Upper lobe of right lung (tissue), 1 donor: ENCODE results near the gene IPO9. TPM values are rescaled to one million over a fixed set of nuclear protein-coding genes. Genes with fewer than 3 reads are reported as not detected.

Experiments
- ATAC-seq: fragments of 200-7000 bp; cut with Tn5 transposase; one replicate; pipeline ENCODE4 v1.9.1; 2020; ENCODE audit warnings: mild to moderate bottlenecking, moderate library complexity
- DNase-seq: peaks from one replicate; pipeline ENCODE4 v3.0.0-alpha.2; 2020
- H3K27ac ChIP-seq: fragments of 200-600 bp; one replicate; pipeline ENCODE4 v1.8.0; 2022
- H3K27me3 ChIP-seq: fragments of 200-600 bp; one replicate; pipeline ENCODE4 v1.8.0; 2022; ENCODE audit warnings: mild to moderate bottlenecking
- H3K36me3 ChIP-seq: fragments of 200-600 bp; one replicate; pipeline ENCODE4 v1.8.0; 2022
- H3K4me1 ChIP-seq: fragments of 200-600 bp; one replicate; pipeline ENCODE4 v1.8.0; 2022
- H3K4me3 ChIP-seq: fragments of 200-600 bp; one replicate; pipeline ENCODE4 v1.8.0; 2022; ENCODE audit warnings: mild to moderate bottlenecking
- H3K9me3 ChIP-seq: fragments of 200-600 bp; one replicate; pipeline ENCODE4 v1.8.0; 2022
- CTCF ChIP-seq: fragments of 200-600 bp; IDR thresholded peaks from one replicate; pipeline ENCODE4 v1.8.0; 2022; ENCODE audit warnings: antibody characterized with exemption
- intact Hi-C: fragments of 100-400 bp; cut with DNase I; formaldehyde crosslinking; loops from one replicate; pipeline ENCODE4 v1.11.0; 2022
- total RNA-seq: library from RNA; stranded (reverse); fragmentation: NEBNext Ultra II Directional; extraction: Animal tissue kit (Norgen Biotek cat#: 25700); gene quantifications from one replicate; pipeline ENCODE4 v1.2.1, GENCODE V29; 2021
- donor health status: DM: no; HTN: yes; CAD: no; lungs with severe emphysema.

Gene IPO9
- total RNA-seq, 1 donor from 2014 or later, result 44.5 TPM

GRCh38 chr1:201795066-201795465 lies 33.9 kb upstream of the IPO9 start:
- ATAC-seq, result no peak
- intact Hi-C loops, result no loop called here
- Histone ChIP-seq H3K27me3 (no peaks in the 10 kb centered on the region), H3K4me3 (no peak overlapping the region), H3K9me3 (no peaks in the 10 kb centered on the region), H3K4me1 (peaks cover 30% of the 10 kb centered on the region), H3K36me3 (peaks cover 22% of the 10 kb centered on the region), H3K27ac (no peak overlapping the region)
- no peak for DNase-seq
- TF ChIP-seq CTCF, result peak; percentile 37

GRCh38 chr1:201800246-201800645 lies 28.7 kb upstream of the IPO9 start:
- no peak for ATAC-seq
- H3K36me3 ChIP-seq, result peaks cover 24% of the 10 kb centered on the region
- H3K4me3 ChIP-seq, result no peak overlapping the region
- intact Hi-C loops, result no loop called here
- no peak overlapping the region for H3K27ac ChIP-seq
- no peaks in the 10 kb centered on the region for H3K4me1 ChIP-seq
- H3K9me3 ChIP-seq, result no peaks in the 10 kb centered on the region
- no peak for TF ChIP-seq CTCF
- DNase-seq, result no peak
- H3K27me3 ChIP-seq, result no peaks in the 10 kb centered on the region

- intact Hi-C loops, result no loop called here
- Histone ChIP-seq H3K9me3 (no peaks in the 10 kb centered on the region), H3K27me3 (no peaks in the 10 kb centered on the region), H3K36me3 (peaks cover 59% of the 10 kb centered on the region), H3K4me1 (no peaks in the 10 kb centered on the region), H3K27ac (no peak overlapping the region), H3K4me3 (no peak overlapping the region)
- TF ChIP-seq CTCF, result no peak
- no peak for DNase-seq
- ATAC-seq, result no peak
Measured at GRCh38 chr1:201806801-201807200, 22.2 kb upstream of the IPO9 start.

GRCh38 chr1:201807958-201808632 lies 20.9 kb upstream of the IPO9 start:
- no peak overlapping the region for H3K4me3 ChIP-seq
- no peak for DNase-seq
- H3K4me1 ChIP-seq, result no peaks in the 10 kb centered on the region
- H3K27ac ChIP-seq, result no peak overlapping the region
- ATAC-seq, result no peak
- intact Hi-C loops, result no loop called here
- H3K36me3 ChIP-seq, result peaks cover 72% of the 10 kb centered on the region
- TF ChIP-seq CTCF, result no peak
- H3K27me3 ChIP-seq, result no peaks in the 10 kb centered on the region
- H3K9me3 ChIP-seq, result no peaks in the 10 kb centered on the region

- Histone ChIP-seq H3K27ac (no peak overlapping the region), H3K36me3 (peaks cover 74% of the 10 kb centered on the region), H3K4me3 (no peak overlapping the region), H3K27me3 (no peaks in the 10 kb centered on the region), H3K4me1 (no peaks in the 10 kb centered on the region), H3K9me3 (no peaks in the 10 kb centered on the region)
- intact Hi-C loops, result no loop called here
- ATAC-seq (no peak), DNase-seq (no peak)
- TF ChIP-seq CTCF, result no peak
Measured at GRCh38 chr1:201808633-201808990, 20.3 kb upstream of the IPO9 start.

GRCh38 chr1:201809876-201810275 lies 19.1 kb upstream of the IPO9 start:
- Histone ChIP-seq H3K27ac (no peak overlapping the region), H3K4me1 (no peaks in the 10 kb centered on the region), H3K36me3 (peaks cover 79% of the 10 kb centered on the region), H3K27me3 (no peaks in the 10 kb centered on the region), H3K4me3 (no peak overlapping the region), H3K9me3 (no peaks in the 10 kb centered on the region)
- ATAC-seq (no peak), DNase-seq (no peak)
- intact Hi-C loops, result no loop called here
- TF ChIP-seq CTCF, result no peak
